ENCODE measurements around the gene PPP2R2B. TPM values are rescaled to one million over a fixed set of nuclear protein-coding genes. Genes with fewer than 3 reads are reported as not detected.

The PPP2R2B gene
- total RNA-seq, 1 experiment from 2014 or later, result not detected

DNA sequence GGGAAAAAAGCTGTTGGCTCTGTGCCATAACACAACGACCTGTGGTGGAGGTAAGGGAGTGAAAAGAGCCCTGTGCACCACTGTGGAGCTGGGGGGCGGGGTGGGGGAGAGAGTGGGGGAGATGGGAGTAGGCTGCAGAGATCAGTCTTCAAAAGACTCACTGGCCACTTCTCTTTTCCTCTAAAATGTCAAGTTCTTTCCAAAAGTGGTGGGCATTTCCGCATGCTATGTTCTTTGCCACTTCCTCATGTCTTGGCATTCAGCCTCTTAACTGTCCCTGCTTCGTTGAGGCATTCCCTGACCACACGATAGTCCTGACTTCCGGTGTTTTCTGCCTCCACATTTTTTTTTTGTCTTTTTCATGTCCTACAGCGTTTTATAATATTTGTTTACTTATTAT is 2.4 kb upstream of the PPP2R2B start:
- Histone ChIP-seq H3K27ac (ENCODE audit: low read depth, low read length) (no peak overlapping the region), H3K9me2 (ENCODE audit: insufficient read depth) (no peaks in the 10 kb centered on the region), H3K79me2 (ENCODE audit: insufficient read depth, low read length) (no peaks in the 10 kb centered on the region), H3K4me1 (ENCODE audit: control insufficient read depth in 1 of 2, insufficient read depth in 2 of 2, low read length in 2 of 2) (no peaks in the 10 kb centered on the region), H3K9me3 (ENCODE audit: control insufficient read depth in 1 of 2, insufficient read depth in 1 of 2, low read depth in 1 of 2, low read length in 2 of 2) (no peaks in the 10 kb centered on the region), H2AFZ (ENCODE audit: low read depth, low read length, poor library complexity, severe bottlenecking) (no peak overlapping the region), H4K20me1 (ENCODE audit: insufficient read depth) (no peaks in the 10 kb centered on the region), H3K27me3 (ENCODE audit: insufficient read depth, low read length) (peaks cover 13% of the 10 kb centered on the region), H3K36me3 (ENCODE audit: control insufficient read depth in 1 of 2, insufficient read depth in 2 of 2, low read length in 2 of 2) (no peaks in the 10 kb centered on the region), H3K9ac (ENCODE audit: low read length) (no peak overlapping the region), H3K4me2 (ENCODE audit: low read length) (no peak overlapping the region), H3K4me3 (replicated peaks in 1 of 2; ENCODE audit: low read depth in 1 of 2, low read length in 2 of 2) (no peak overlapping the region)
- TF ChIP-seq, protein P1, sequence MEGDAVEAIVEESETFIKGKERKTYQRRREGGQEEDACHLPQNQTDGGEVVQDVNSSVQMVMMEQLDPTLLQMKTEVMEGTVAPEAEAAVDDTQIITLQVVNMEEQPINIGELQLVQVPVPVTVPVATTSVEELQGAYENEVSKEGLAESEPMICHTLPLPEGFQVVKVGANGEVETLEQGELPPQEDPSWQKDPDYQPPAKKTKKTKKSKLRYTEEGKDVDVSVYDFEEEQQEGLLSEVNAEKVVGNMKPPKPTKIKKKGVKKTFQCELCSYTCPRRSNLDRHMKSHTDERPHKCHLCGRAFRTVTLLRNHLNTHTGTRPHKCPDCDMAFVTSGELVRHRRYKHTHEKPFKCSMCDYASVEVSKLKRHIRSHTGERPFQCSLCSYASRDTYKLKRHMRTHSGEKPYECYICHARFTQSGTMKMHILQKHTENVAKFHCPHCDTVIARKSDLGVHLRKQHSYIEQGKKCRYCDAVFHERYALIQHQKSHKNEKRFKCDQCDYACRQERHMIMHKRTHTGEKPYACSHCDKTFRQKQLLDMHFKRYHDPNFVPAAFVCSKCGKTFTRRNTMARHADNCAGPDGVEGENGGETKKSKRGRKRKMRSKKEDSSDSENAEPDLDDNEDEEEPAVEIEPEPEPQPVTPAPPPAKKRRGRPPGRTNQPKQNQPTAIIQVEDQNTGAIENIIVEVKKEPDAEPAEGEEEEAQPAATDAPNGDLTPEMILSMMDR (IDR thresholded peaks at IDR 0.05 in 2 of 3, conservative IDR thresholded peaks at IDR 0.05 in 1 of 3; ENCODE audit: borderline replicate concordance in 1 of 3, insufficient read depth in 1 of 3, low read depth in 2 of 3, low read length in 2 of 3), result no peak
- TF ChIP-seq, protein P2, sequence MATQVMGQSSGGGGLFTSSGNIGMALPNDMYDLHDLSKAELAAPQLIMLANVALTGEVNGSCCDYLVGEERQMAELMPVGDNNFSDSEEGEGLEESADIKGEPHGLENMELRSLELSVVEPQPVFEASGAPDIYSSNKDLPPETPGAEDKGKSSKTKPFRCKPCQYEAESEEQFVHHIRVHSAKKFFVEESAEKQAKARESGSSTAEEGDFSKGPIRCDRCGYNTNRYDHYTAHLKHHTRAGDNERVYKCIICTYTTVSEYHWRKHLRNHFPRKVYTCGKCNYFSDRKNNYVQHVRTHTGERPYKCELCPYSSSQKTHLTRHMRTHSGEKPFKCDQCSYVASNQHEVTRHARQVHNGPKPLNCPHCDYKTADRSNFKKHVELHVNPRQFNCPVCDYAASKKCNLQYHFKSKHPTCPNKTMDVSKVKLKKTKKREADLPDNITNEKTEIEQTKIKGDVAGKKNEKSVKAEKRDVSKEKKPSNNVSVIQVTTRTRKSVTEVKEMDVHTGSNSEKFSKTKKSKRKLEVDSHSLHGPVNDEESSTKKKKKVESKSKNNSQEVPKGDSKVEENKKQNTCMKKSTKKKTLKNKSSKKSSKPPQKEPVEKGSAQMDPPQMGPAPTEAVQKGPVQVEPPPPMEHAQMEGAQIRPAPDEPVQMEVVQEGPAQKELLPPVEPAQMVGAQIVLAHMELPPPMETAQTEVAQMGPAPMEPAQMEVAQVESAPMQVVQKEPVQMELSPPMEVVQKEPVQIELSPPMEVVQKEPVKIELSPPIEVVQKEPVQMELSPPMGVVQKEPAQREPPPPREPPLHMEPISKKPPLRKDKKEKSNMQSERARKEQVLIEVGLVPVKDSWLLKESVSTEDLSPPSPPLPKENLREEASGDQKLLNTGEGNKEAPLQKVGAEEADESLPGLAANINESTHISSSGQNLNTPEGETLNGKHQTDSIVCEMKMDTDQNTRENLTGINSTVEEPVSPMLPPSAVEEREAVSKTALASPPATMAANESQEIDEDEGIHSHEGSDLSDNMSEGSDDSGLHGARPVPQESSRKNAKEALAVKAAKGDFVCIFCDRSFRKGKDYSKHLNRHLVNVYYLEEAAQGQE (IDR thresholded peaks at IDR 0.05; ENCODE audit: low read depth), result no peak
- no peak for TF ChIP-seq POLR2A (IDR thresholded peaks at IDR 0.05; ENCODE audit: borderline replicate concordance, extremely low read depth, insufficient read depth, insufficient read length)
- TF ChIP-seq POLR2AphosphoS5 (IDR thresholded peaks at IDR 0.05; ENCODE audit: low read depth, low read length), result no peak
- TF ChIP-seq, protein P3, sequence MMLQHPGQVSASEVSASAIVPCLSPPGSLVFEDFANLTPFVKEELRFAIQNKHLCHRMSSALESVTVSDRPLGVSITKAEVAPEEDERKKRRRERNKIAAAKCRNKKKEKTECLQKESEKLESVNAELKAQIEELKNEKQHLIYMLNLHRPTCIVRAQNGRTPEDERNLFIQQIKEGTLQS (IDR thresholded peaks at IDR 0.05), result no peak
- no peak for TF ChIP-seq CEBPB (IDR thresholded peaks at IDR 0.05; ENCODE audit: low read depth)
- TF ChIP-seq JUND (IDR thresholded peaks at IDR 0.05), result no peak
- TF ChIP-seq, protein P4, sequence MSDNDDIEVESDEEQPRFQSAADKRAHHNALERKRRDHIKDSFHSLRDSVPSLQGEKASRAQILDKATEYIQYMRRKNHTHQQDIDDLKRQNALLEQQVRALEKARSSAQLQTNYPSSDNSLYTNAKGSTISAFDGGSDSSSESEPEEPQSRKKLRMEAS (IDR thresholded peaks at IDR 0.05), result no peak
- no peak for TF ChIP-seq SP1 (IDR thresholded peaks at IDR 0.05; ENCODE audit: low read depth)
- no peak for TF ChIP-seq FOSL1 (IDR thresholded peaks at IDR 0.05; ENCODE audit: low read depth)
- RAD21 ChIA-PET (ENCODE audit: low non-redundant PET in 1 of 2, low total read pairs in 2 of 2, uncharacterized antibody in 2 of 2, unreplicated experiment in 2 of 2), result no interaction called here
- ATAC-seq (no peak), DNase-seq (ENCODE audit: low read depth, low spot score) (no peak)
- no TSS peak for BruUV-seq (replicated peaks)
- CTCF ChIA-PET, result no interaction called here
- POLR2A ChIA-PET, result no interaction called here
- intact Hi-C loops (cut with micrococcal nuclease), result no loop called here
